PC-9 (cell line): ENCODE measurements around the gene LONRF2. TPM values are rescaled to one million over a fixed set of nuclear protein-coding genes. Genes with fewer than 3 reads are reported as not detected.

Experiments used
- BruUV-seq: library from RNA; stranded (reverse); fragments of 400-500 nt; replicated peaks from 2 replicates; lab custom pipeline; 2021; lab: Mats Ljungman, UMichigan
- CTCF ChIA-PET: fragments of 300-600 bp; sonication (Branson Sonifier 250); formaldehyde crosslinking; loops from one replicate; lab custom pipeline; 2022; ENCODE audit warnings: antibody characterized with exemption; lab: Charles Lee
- POLR2A ChIA-PET: fragments of 300-600 bp; sonication (Branson Sonifier 250); formaldehyde crosslinking; loops from one replicate; lab custom pipeline; 2022; ENCODE audit warnings: antibody characterized with exemption; ENCODE audit not compliant: unreplicated experiment; lab: Charles Lee
- DNase-seq, 2 experiments: peaks; one replicate each; pipeline versions ENCODE4 v3.0.0 to v3.0.0-alpha.2; 2015 to 2022; ENCODE audit warnings: mixed read lengths in 1 of 2
- H2AFZ ChIP-seq: fragments of 200-600 bp; sonication (generic); 2 replicates; pipeline ENCODE4 v1.8.1; 2017; ENCODE audit warnings: antibody characterized with exemption
- H3F3A ChIP-seq: fragments of 200-600 bp; sonication (generic); 2 replicates; pipeline ENCODE4 v1.8.1; 2017; ENCODE audit warnings: antibody characterized with exemption, mild to moderate bottlenecking, low read depth; ENCODE audit not compliant: insufficient read depth
- H3K27ac ChIP-seq: fragments of 200-600 bp; sonication (generic); 2 replicates; pipeline ENCODE4 v1.6.1; 2016; ENCODE audit warnings: mixed run types
- H3K27me3 ChIP-seq: fragments of 200-600 bp; sonication (generic); 2 replicates; pipeline ENCODE4 v1.6.1; 2016; ENCODE audit warnings: low read depth, mixed run types; ENCODE audit not compliant: insufficient read depth
- H3K36me3 ChIP-seq: fragments of 200-600 bp; sonication (generic); 2 replicates; pipeline ENCODE4 v1.6.1; 2016; ENCODE audit warnings: low read depth, mixed run types
- H3K4me1 ChIP-seq: fragments of 200-600 bp; sonication (generic); replicated peaks from 2 replicates; pipeline ENCODE4 v1.6.1; 2016; ENCODE audit warnings: mixed run types; ENCODE audit not compliant: insufficient read depth
- H3K4me2 ChIP-seq: fragments of 200-600 bp; sonication (generic); 2 replicates; pipeline ENCODE4 v1.6.1; 2017; ENCODE audit warnings: mixed run types
- H3K4me3 ChIP-seq: fragments of 200-600 bp; sonication (generic); 2 replicates; pipeline ENCODE4 v1.6.1; 2016; ENCODE audit warnings: mixed run types
- H3K79me2 ChIP-seq: fragments of 200-600 bp; sonication (generic); 2 replicates; pipeline ENCODE4 v1.6.1; 2017; ENCODE audit warnings: low read depth, mixed run types
- H3K9me2 ChIP-seq: fragments of 200-600 bp; sonication (generic); 2 replicates; pipeline ENCODE4 v1.8.1; 2017; ENCODE audit warnings: mild to moderate bottlenecking; ENCODE audit not compliant: insufficient read depth
- H3K9me3 ChIP-seq: fragments of 200-600 bp; sonication (generic); 2 replicates; pipeline ENCODE4 v1.8.1; 2016; ENCODE audit warnings: low read depth; ENCODE audit not compliant: insufficient read depth
- H4K20me1 ChIP-seq: fragments of 200-600 bp; sonication (generic); 2 replicates; pipeline ENCODE4 v1.8.1; 2017; ENCODE audit not compliant: insufficient read depth
- EZH2 ChIP-seq: fragments of 200-600 bp; sonication (generic); IDR thresholded peaks from 2 replicates; pipeline ENCODE4 v1.8.0; 2017; ENCODE audit warnings: antibody characterized with exemption, low read depth
- intact Hi-C: fragments of 100-400 bp; cut with micrococcal nuclease; formaldehyde crosslinking; loops from one replicate; pipeline ENCODE4 v1.10.0; 2022; ENCODE audit not compliant: unreplicated experiment
- total RNA-seq: library from RNA; stranded (reverse); gene quantifications from 2 replicates; pipeline ENCODE4 v1.2.3, GENCODE V29; 2021
- TF ChIP-seq, protein P1 (sequence below): fragments of 200-600 bp; sonication (generic); conservative IDR thresholded peaks from 2 replicates; pipeline ENCODE4 v1.6.1; 2017; ENCODE audit warnings: mixed run types, antibody characterized with exemption, mild to moderate bottlenecking, moderate library complexity

LONRF2 gene
- total RNA-seq, 1 experiment from 2014 or later: not detected

DNA sequence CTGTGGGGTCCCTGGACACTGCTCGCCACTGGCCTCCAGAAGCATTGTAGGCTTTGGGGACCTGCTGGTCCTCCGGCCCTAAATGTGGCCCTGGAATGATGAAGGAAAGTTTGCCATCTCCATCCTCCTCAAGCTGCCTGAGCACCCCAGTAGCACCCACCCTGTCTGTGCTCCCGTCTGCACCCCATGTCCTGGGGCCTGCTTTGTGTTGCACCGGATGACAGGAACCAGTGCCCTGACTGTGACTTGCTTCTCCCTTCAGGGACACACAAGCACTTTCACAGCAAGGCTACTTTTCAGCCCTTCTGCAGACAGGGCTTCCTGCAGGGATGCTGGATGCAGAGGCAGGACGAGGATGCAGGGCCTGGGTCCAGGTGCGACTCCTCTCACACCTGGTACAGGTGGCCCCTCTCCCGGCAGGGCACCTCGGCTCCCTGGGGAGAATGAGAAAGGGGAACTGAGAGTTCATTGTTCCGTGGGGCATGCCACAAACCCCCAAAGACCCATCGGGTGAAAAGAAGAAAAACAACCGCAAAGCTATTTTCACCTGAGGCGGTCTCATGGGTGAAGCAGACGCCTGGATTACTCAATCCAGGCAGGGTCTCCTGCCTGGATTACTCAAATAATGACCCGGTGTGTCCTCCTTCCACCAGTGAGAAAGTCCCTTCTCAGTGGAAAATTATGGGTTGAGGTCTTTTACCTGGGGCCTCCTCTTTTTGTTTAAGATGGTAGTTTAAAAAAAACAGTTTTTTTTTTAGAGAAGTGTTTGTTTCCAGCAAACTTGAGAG lies 74.9 kb downstream of the LONRF2 start:
- H3K4me3 ChIP-seq: no peak overlapping the region
- POLR2A ChIA-PET: no interaction called here
- no peaks in the 10 kb centered on the region for H3K9me3 ChIP-seq
- no peak for DNase-seq
- no peak overlapping the region for H2AFZ ChIP-seq
- no peaks in the 10 kb centered on the region for H3K36me3 ChIP-seq
- intact Hi-C loops: loop anchor here (10.0 kb wide), 1 partner anchor 1163 kb away; no protein-coding TSS in a partner anchor
- no peaks in the 10 kb centered on the region for H3K4me1 ChIP-seq
- CTCF ChIA-PET: no interaction called here
- BruUV-seq: no TSS peak
- no peaks in the 10 kb centered on the region for H3K9me2 ChIP-seq
- H3K79me2 ChIP-seq: no peaks in the 10 kb centered on the region
- no peaks in the 10 kb centered on the region for H4K20me1 ChIP-seq
- no peak overlapping the region for H3K4me2 ChIP-seq
- peaks cover 95% of the 10 kb centered on the region for H3K27me3 ChIP-seq
- no peaks in the 10 kb centered on the region for H3F3A ChIP-seq
- no peak for TF ChIP-seq EZH2
- H3K27ac ChIP-seq: no peak overlapping the region

DNA sequence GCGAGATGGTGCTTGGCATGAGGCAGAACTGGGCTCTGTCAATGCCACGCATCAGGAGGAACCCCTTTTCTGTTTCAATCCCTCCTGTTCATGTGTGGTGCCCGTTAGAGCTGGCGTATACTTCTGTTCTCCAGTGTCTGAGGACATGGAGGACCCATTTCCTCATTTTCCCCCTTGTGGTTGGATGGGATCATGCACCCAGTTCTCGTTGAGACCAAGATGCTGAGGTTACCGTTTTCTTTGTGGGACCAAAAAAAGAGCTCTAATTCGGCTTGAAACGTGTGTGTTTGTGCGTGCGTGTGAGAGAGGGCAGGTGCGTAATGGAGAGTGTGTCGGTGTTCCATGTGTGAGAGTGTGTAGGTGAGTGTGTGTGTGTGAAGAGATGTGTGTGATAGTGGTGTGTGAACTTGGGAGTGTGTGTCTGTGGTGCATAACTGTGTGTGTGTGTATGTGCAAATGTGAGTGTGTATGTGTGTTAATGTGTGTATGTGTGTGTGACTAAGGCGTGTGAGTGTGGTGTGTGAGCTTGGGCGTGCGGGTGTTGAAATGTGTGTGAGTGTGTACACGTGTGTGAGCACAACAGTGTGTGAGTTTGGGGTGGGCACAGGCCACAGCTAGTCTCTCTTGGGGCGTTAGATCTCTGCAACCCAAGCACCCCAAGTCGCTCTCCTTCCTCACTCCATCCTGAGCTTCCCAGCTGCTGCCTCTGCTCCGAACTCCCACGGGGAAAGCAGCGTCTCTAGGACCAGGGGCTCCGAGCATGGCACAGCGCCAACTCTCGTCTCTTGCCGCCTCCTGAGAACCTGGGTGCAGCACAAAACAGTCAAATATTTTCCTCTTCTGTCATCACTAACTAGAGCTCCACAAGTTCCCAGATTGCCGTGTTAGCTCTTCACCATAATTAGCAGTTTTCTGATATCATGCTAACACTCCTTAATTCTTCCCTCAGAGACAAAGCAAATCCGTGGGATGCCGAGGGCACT lies 75.8 kb downstream of the LONRF2 start:
- no TSS peak for BruUV-seq
- TF ChIP-seq EZH2: no peak
- TF ChIP-seq, protein P1, sequence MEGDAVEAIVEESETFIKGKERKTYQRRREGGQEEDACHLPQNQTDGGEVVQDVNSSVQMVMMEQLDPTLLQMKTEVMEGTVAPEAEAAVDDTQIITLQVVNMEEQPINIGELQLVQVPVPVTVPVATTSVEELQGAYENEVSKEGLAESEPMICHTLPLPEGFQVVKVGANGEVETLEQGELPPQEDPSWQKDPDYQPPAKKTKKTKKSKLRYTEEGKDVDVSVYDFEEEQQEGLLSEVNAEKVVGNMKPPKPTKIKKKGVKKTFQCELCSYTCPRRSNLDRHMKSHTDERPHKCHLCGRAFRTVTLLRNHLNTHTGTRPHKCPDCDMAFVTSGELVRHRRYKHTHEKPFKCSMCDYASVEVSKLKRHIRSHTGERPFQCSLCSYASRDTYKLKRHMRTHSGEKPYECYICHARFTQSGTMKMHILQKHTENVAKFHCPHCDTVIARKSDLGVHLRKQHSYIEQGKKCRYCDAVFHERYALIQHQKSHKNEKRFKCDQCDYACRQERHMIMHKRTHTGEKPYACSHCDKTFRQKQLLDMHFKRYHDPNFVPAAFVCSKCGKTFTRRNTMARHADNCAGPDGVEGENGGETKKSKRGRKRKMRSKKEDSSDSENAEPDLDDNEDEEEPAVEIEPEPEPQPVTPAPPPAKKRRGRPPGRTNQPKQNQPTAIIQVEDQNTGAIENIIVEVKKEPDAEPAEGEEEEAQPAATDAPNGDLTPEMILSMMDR: peak; percentile 56
- H3K4me1 ChIP-seq: no peaks in the 10 kb centered on the region
- H3K9me2 ChIP-seq: no peaks in the 10 kb centered on the region
- CTCF ChIA-PET: no interaction called here
- H3K4me2 ChIP-seq: no peak overlapping the region
- no peak overlapping the region for H2AFZ ChIP-seq
- H4K20me1 ChIP-seq: no peaks in the 10 kb centered on the region
- intact Hi-C loops: loop anchor here (10.0 kb wide), 1 partner anchor 1162 kb away; no protein-coding TSS in a partner anchor
- H3K79me2 ChIP-seq: no peaks in the 10 kb centered on the region
- POLR2A ChIA-PET: no interaction called here
- H3K27me3 ChIP-seq: peaks cover 95% of the 10 kb centered on the region
- no peaks in the 10 kb centered on the region for H3K36me3 ChIP-seq
- H3K27ac ChIP-seq: no peak overlapping the region
- DNase-seq: no peak
- H3K4me3 ChIP-seq: no peak overlapping the region
- H3F3A ChIP-seq: no peaks in the 10 kb centered on the region
- no peaks in the 10 kb centered on the region for H3K9me3 ChIP-seq

DNA sequence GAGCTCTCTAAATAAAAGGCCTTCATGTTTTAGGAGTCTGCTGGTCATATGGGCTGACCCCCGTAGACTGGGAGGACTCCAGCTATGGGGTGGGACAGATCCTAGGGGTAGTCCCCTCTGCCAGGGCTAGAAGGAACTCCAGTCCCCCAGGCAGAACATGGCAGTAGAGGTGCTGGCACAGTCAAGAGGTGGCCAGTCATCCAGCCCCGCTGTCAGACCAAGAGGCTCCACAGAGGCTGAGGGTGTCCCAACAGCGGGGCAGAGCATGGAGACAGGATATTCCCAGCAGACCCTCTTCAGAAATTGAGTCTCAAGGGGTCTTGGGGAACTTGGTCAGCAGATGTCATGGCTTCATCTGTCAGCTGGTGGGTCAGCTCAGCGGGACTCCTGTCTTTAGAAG lies 76.6 kb downstream of the LONRF2 start:
- Histone ChIP-seq H3K36me3 (no peaks in the 10 kb centered on the region), H3K27me3 (peaks cover 95% of the 10 kb centered on the region), H2AFZ (no peak overlapping the region), H3K79me2 (no peaks in the 10 kb centered on the region), H3K4me1 (no peaks in the 10 kb centered on the region), H4K20me1 (0 out of 2 replicates have a peak, but pooled peaks cover 1% of the 10 kb centered on the region), H3K27ac (no peak overlapping the region), H3K9me3 (no peaks in the 10 kb centered on the region), H3F3A (no peaks in the 10 kb centered on the region), H3K9me2 (no peaks in the 10 kb centered on the region), H3K4me3 (no peak overlapping the region), H3K4me2 (no peak overlapping the region)
- no TSS peak for BruUV-seq
- TF ChIP-seq, protein P1: no peak
- TF ChIP-seq EZH2: no peak
- no peak for DNase-seq
- intact Hi-C loops: loop anchor here (10.0 kb wide), 1 partner anchor 1161 kb away; no protein-coding TSS in a partner anchor
- POLR2A ChIA-PET: no interaction called here
- CTCF ChIA-PET: no interaction called here
